Measurements from ENCODE around the gene MSMP.

Gene MSMP

GRCh38 chr9:35741740-35742139 lies 12.3 kb downstream of the MSMP start:
- no peak for DNase-seq

GRCh38 chr9:35740243-35740642 lies 13.8 kb downstream of the MSMP start:
- no peak for DNase-seq

GRCh38 chr9:35738924-35739323 lies 15.2 kb downstream of the MSMP start:
- DNase-seq: no peak

- DNase-seq: no peak
Measured at GRCh38 chr9:35738186-35738585, 15.9 kb downstream of the MSMP start.

- DNase-seq: no peak
Measured at GRCh38 chr9:35737143-35737542, 16.9 kb downstream of the MSMP start.

- DNase-seq: peak; percentile 84
Measured at GRCh38 chr9:35736201-35736633, 17.9 kb downstream of the MSMP start.

GRCh38 chr9:35734096-35734495 lies 20.0 kb downstream of the MSMP start:
- DNase-seq: no peak

- peak; percentile 34 for DNase-seq
Measured at GRCh38 chr9:35732800-35733541, 21.1 kb downstream of the MSMP start.

GRCh38 chr9:35732185-35732799 lies 21.8 kb downstream of the MSMP start, which contains the start of the genes CREB3 and TLN1:
Gene CREB3 (plus strand): TSS chr9:35732666. CDS start chr9:35732773, 107 bp downstream.
Gene TLN1 (minus strand): TSS chr9:35732195. CDS start chr9:35725694, 6,501 bp downstream.
- peak; percentile 98 for DNase-seq

GRCh38 chr9:35731415-35732184 lies 22.5 kb downstream of the MSMP start:
- DNase-seq: no peak

GRCh38 chr9:35730486-35730854 lies 23.6 kb downstream of the MSMP start:
- no peak for DNase-seq

- peak; percentile 62 for DNase-seq
Measured at GRCh38 chr9:35729700-35730485, 24.2 kb downstream of the MSMP start.

GRCh38 chr9:35729101-35729500 lies 25.0 kb downstream of the MSMP start:
- DNase-seq: no peak

GRCh38 chr9:35728041-35728971 lies 25.8 kb downstream of the MSMP start:
- peak; percentile 80 for DNase-seq

- peak; percentile 18 for DNase-seq
Measured at GRCh38 chr9:35727676-35728040, 26.4 kb downstream of the MSMP start.

- DNase-seq: peak; percentile 44
Measured at GRCh38 chr9:35726931-35727330, 27.1 kb downstream of the MSMP start.

- DNase-seq: no peak
Measured at GRCh38 chr9:35725362-35725761, 28.7 kb downstream of the MSMP start.

GRCh38 chr9:35723908-35724307 lies 30.2 kb downstream of the MSMP start:
- DNase-seq: no peak

- DNase-seq: no peak
Measured at GRCh38 chr9:35723426-35723825, 30.6 kb downstream of the MSMP start.

- DNase-seq: no peak
Measured at GRCh38 chr9:35719546-35719945, 34.5 kb downstream of the MSMP start.

- no peak for DNase-seq
Measured at GRCh38 chr9:35718721-35719511, 35.2 kb downstream of the MSMP start.
